Fibroblast of skin of right quadriceps (primary cell): ENCODE results near the gene WDR53.
"Not testable (repeated sequence)": the region's sequence is repeated elsewhere in the genome, so short reads cannot be mapped to it uniquely, and the experiment has no call there.

ENCODE experiments used
- DNase-seq: peaks from one replicate; pipeline ENCODE4 v3.0.0-alpha.2; 2013

Gene WDR53

DNA sequence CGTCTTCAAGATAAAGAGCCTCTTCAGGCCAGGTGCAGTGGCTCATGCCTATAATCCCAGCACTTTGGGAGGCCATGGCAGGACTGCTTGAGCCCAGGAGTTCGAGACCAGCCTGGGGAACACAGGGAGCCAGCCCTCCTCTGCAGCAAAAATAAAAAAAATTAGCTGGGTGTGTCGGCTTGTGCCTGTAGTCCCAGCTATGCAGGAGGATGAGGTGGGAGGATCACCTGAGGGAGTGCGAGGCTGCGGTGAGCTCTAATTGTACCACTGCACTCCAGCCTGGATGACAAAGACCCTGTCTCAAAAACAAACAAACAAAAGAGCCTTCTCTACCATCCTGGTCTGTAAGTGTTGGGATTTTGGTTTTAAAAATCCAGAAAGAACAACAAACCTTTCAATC is 11.1 kb downstream of the WDR53 start:
- DNase-seq: no peak

GRCh38 chr3:196555295-196555694 is 13.1 kb downstream of the WDR53 start:
- DNase-seq: no peak

GRCh38 chr3:196554205-196554604 is 14.1 kb downstream of the WDR53 start:
- no peak for DNase-seq

DNA sequence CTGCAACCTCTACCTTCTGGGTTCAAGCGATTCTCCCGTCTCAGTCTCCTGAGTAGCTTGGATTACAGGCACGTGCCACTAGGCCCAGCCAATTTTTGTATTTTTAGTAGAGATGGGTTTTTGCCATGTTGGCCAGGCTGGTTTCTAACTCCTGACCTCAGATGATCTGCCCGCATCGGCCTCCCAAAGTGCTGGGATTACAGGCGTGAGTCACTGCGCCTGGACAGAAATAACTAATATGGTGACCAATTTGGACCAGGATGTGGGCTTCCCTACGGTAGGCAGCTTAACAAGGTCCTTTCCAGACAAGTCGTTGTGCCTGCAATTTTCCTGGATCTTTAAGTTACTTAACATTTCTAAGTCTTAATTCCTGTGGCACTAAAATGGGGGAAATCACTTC is 14.8 kb downstream of the WDR53 start:
- DNase-seq: no peak

DNA sequence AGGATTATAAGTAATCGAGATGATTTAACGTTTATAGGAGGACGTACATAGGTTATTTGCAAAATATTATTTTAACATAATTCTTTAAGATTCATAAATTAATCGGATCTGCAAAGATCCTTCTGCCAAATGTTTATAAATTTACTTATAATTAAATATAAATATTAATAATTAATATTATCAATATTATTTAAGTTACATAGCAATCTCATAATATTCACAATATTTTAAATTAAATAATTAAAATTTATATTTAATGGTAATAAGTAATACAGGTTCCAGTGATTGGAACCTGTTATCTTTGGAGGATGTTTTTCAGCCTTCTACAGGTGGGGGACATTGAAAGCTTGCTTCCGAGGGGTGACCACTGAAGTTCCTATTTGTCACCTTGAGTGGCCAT is 16.1 kb downstream of the WDR53 start:
- no peak for DNase-seq

DNA sequence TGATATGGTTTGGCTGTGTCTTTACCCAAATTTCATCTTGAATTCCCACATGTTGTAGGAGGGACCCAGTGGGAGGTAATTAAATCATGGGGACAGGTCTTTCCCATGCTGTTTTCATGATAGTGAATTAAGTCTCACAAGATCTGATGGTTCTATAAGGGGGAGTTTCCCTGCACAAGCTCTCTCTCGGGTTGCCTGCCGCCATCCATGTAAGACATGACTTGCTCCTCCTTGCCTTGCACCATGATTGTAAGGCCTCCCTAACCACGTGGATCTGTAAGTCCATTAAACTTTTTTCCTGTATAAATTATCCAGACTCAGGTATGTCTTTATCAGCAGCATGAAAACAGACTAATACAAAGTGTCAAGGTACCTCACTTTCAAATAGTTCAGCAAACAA is 18.2 kb downstream of the WDR53 start:
- DNase-seq: not testable (repeated sequence)

GRCh38 chr3:196549312-196549711 is 19.0 kb downstream of the WDR53 start:
- not testable (repeated sequence) for DNase-seq

DNA sequence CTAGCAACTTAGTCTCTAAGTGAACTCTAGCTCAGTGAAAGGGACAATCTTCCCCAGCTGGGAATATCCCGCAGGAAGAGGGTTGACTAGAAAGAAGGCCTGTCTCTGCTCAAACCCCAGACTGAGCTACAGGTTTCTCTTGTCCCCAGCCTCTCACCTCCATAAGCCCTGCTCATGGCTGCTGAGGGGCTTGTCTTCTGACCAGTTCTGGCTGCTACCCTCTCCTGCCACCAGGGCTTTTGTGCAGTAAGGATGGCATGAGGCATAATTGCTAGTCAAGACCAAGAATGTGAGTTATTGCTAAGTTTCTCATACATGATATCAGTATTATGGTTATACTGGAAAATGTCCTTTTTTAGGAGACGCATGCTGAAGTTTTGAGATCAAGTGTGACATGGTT is 21.3 kb downstream of the WDR53 start:
- no peak for DNase-seq

DNA sequence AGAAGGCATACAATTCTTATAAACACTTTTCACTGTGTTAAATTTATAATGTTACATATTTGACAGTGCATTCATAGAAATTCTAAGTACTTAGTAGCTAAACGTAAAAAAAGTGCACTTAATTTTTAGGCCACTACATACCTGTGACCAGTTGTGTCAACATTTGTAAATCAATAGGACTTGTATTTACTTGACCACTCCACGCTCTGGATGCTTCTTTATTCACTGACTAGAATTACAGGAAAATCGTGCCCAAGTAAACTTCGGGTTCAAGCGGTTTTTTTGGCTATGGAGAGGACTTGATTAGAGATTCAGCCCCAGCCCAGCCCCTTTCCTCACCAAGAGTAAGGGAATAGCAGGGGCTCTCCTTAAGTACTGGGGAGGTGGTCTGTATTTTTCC is 21.8 kb downstream of the WDR53 start:
- no peak for DNase-seq

DNA sequence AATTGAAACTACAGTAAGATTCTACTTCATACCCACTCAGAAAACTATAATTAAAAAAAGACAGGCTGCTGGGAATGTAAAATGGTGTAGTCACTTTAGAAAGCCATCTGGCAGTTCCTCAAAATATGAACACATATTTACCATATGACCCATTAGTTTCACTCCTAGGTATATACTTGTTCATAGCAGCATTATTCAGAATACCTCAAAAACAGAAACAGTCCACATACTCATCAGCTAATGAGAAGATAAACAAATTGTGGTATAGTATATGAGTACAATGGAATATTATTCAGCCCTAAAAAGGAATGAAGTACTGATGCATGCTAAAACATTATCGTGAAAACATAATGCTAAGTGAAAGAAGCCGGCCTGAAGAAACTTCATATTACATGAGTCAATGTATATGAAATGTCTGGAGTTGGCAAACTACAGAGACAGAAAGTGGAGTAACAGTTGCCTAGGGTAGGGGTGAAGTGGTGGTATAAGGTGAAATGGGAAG is 23.8 kb downstream of the WDR53 start:
- DNase-seq: no peak

GRCh38 chr3:196541684-196542445 is 26.5 kb downstream of the WDR53 start:
- DNase-seq: no peak

DNA sequence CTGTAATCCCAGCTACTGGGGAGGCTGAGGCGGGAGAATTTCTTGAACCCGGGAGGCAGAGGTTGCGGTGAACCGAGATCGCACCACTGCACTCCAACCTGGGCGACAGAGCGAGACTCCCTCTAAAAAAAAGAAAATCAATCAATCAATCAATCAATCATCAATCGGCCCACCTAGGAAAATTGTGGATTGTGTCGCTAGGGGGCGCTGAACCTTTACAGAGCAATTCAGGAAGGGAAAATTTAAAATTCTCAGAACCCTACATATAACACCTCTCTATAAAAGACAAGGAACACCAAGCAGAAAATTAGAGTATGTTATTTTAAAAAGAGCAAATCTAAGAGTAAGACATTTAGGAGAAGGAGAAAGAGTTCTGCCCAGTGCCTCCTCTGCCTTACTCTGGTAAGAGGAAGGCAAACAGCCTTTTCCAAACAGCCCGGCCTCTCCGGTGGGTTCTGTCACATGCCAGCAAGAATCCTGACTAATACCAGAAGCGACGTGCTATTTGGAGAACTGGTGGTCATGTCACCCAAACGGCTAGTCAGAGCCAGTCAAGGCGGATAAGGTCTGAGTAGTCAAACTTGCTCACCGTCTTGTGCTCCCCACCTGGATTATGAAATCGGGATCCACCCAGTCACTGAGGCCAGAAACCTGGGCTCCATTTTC is 30.9 kb downstream of the WDR53 start:
- DNase-seq: no peak

DNA sequence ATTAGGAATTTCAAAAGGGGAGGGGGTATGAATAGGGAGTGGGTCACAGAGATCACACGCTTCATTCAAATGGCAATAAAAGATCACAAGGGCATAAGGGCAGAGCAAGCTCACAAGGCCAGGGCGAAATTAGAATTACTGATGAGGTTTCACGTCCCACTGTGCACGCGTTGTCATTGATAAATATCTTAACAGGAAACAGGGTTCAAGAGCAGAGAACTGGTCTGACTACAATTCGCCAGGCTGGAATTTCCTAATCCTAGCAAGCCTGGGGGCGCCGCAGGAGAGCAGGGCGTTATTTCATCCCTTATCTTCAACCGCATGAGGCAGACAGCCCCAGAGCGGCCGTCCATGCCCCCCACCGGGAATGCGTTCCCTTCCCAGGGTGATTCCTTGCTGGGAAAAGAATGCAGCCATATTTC is 35.1 kb downstream of the WDR53 start:
- no peak for DNase-seq

- DNase-seq: no peak
Observed at GRCh38 chr3:196531418-196531817, 36.9 kb downstream of the WDR53 start.

DNA sequence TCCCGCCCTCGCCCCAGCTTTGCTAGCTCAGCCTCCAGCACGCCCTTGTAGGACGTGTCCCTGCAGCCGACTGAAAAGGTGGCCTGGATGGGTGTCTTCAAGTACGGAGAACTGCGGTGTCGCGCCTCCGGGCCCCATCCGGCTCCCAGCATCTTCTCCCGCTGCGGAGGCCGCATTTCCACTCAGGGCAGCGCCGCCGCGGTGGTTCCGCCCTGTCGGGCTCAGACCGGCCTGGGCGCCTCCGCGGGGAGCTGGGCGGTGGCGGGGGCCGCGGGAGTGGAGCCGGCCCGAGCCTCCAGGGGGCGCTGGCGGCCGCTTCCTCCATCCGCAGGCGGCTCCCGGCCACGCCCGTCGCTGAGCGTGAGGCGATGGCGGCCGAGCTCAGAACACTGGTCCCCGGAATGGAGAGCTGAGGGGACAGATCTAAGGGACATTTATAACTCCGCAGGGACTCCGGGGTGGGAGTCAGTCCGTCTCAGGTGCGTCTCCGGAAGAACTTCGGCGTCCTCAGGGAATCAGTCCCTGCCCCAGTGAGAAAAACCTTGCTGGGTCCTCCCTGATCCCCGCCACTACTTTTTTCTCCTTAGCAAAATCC is 39.6 kb downstream of the WDR53 start:
- DNase-seq: peak; percentile 69

GRCh38 chr3:196525141-196525540 is 43.2 kb downstream of the WDR53 start:
- DNase-seq: no peak

DNA sequence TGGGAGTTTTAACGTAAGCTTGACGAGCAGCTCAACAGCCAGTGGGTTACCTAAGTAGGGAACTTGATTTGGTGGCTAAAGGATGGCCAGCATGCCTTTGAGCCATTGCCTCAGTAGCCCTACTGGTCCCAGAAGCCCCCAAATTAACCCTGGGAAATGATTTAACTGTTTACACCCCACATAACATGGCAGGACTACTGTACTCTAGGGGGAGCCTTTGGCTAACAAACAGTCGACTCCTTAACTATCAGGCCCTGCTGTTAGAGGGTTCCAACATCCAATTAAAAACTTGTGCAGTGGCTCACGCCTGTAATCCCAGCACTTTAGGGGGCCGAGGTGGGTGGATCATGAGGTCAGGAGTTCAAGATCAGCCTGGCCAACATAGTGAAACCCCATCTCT is 43.8 kb downstream of the WDR53 start:
- DNase-seq: no peak

- DNase-seq: no peak
Observed at GRCh38 chr3:196523841-196524240, 44.5 kb downstream of the WDR53 start.

- not testable (repeated sequence) for DNase-seq
Observed at GRCh38 chr3:196521291-196521690, 47.1 kb downstream of the WDR53 start.

- DNase-seq: no peak
Observed at GRCh38 chr3:196519718-196520082, 48.7 kb downstream of the WDR53 start.

DNA sequence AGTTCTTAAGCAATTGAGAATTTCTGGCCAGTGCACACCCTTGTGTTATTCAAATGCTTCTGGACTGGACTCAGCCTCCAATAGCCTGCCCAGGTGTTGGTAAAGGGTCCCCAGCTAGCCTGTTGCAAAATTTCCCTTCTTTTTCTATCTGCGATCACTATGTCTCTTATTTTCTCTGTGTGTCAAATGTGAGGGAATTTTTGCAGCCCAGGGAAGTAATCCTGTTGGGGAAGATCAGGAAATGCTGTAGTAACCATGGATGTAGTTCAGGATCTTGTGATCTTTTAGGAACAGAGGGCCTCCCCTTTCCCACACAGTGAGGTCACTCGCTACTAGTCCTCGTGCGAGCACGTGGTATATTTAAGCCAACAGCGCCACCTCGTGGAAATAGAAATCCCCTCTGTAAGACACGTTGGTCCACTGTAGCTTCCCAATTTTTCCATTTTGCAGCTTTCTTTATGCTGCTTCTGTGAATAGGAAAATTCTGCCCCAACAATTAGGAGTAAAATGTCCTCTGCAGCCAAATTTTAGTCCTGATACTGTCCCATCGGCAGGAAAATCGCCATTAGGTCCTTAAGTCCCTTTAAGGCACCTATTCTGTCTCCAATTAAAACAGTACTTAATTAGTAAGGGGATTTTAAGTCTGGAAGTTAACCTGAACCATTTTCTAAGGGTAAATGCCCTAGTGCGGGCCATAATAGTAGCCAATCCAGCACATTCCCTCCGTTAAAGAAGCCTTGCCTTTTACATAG is 49.2 kb downstream of the WDR53 start:
- DNase-seq: no peak

GRCh38 chr3:196517919-196518318 is 50.4 kb downstream of the WDR53 start:
- DNase-seq: no peak

- DNase-seq: no peak
Observed at GRCh38 chr3:196517162-196517800, 51.1 kb downstream of the WDR53 start.
